ENCODE measurements around the gene RECQL5. TPM values are rescaled to one million over a fixed set of nuclear protein-coding genes. Genes with fewer than 3 reads are reported as not detected.

Gene RECQL5
- total RNA-seq, 1 experiment from 2014 or later, result 19.6 TPM

DNA sequence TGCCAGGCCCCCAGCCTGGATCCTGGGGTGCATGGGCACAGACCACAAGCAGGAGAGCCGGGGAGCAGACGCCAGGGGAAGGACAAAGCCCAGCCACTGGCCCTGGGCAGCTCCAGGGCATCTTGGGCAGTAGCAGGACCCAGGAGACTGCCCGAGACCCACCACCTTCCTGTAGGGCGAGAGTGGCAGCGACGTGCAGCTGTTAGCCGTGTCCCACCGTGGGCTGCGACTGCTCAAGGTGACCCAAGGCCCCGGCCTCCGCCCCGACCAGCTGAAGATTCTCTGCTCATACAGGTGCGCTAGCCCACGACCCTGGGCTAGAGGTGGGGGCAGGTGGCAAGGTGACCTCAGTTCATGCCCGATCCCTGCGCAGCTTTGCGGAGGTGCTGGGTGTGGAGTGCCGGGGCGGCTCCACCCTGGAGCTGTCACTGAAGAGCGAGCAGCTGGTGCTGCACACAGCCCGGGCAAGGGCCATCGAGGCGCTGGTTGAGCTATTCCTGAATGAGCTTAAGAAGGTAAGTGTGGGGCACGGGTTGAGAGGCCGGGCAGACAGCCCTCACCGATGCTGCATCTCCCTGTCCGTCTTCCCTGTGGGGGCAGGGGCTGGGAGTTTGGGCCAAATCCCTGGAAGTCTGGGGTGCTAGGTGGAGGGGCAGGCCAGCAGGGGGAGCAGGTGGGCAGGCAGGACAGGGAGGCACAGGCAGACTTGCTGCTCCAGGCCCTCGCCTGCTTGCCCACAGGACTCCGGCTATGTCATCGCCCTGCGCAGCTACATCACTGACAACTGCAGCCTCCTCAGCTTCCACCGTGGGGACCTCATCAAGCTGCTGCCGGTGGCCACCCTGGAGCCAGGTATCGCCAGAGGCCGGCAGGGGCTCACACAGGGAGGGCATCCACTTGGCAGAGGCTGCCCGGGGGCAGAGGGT lies 47.2 kb downstream of the RECQL5 start:
- DNase-seq (ENCODE audit: low read depth), result peak; percentile 74

DNA sequence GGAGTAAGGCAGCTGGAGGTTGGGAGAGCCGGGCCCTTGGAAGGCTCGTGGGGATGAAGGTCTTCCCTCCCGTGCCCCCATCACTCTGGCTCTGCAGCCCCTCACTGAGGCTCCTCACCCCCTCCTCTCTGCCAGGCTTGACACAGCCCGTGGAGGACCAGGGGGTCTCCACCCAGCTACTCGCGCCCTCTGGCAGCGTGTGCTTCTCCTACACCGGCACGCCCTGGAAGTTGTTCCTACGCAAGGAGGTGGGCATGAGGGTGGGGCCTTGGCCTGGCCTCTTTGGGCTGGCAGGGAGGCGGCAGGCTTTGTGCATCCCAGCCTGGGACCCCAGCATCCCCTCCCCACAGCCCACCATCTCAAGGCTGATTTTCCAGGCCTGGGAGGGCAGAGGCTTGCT lies 49.3 kb downstream of the RECQL5 start:
- no peak for DNase-seq (ENCODE audit: low read depth)

DNA sequence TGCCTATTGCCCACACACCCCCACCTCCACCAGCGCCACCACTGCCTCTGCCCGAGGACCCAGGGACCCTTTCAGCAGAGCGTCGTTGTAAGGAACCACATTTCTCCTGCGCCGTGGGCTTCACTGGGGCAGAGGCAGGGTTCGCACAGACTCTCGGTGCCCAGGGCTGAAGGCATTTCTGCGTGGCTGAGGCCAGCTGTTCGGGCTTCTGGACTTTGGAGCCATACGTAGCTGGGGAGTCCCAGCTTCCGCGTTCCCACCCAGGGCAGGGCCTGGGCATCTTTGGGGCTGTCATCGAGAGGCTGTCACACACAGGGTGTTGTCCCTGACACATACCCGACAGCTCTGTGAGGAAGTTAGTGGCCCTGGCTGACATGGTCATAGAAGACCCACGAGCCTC lies 49.7 kb downstream of the RECQL5 start:
- DNase-seq (ENCODE audit: low read depth), result no peak

DNA sequence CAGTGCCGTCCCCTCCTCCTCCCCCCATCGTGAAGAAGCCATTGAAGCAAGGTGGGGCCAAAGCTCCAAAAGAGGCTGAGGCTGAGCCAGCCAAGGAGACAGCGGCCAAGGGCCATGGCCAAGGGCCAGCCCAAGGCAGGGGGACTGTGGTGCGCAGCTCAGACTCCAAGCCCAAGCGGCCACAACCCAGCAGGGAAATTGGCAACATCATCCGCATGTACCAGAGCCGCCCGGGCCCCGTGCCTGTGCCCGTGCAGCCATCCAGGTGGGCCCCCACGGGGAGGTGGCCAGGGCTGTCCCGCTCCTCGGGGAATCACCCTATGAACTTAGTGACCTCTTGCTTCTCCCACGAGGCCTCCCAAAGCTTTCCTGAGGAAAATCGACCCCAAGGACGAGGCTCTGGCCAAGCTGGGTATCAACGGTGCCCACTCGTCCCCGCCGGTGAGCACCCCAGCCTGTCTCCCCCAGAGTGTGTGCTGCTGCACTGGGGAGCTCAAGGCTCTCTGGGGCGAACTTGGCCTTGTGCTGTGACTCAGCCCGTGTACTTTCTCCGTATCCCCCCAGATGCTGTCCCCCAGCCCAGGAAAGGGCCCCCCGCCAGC lies 50.3 kb downstream of the RECQL5 start:
- no peak for DNase-seq (ENCODE audit: low read depth)

DNA sequence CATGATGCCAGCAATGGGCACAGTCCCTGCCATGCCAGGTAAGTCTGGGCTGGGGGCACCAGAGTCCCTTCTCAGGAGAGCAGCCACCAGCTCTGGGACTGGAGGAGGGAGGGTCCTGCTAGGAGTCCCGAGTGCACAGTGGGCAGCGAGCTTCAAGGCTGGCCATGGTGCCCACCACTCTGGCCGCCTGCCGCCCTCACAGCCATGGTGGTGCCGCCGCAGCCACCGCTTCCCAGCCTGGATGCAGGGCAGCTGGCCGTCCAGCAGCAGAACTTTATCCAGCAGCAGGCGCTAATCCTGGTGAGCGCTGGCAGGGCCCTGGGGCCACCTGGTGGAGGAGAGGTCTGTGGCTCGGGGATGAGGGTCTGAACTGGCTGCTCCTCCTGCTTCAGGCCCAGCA lies 51.7 kb downstream of the RECQL5 start:
- DNase-seq (ENCODE audit: low read depth), result peak; percentile 30

DNA sequence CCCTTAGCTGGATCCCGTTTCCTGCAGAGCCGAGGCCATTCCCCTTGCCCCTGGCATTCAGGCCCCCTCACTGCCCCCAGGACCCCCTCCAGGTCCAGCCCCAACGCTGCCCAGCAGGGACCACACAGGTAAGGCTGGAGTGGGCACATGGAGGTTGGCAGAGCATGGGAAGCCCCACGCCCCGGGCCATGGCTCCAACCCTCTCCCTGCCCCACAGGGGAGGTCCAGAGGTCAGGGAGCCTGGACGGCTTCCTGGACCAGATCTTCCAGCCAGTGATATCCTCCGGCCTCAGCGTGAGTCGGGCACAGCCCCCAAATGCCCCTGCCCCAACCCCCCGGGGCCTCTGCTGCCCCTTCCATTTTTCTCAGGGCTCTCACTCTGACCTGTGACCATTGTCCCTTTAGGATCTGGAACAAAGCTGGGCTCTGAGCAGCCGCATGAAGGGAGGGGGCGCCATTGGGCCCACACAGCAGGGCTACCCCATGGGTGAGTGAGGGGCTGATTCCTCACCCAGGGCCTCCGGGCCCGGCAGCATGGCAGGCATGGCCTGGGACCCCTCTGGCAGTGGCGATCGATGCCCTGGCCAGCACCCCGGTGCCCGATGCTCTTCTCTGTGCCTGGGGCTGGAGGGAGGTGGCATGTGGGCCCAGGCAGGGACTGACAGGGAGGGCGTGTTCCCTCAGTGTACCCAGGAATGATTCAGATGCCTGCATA lies 52.2 kb downstream of the RECQL5 start:
- DNase-seq (ENCODE audit: low read depth), result no peak

DNA sequence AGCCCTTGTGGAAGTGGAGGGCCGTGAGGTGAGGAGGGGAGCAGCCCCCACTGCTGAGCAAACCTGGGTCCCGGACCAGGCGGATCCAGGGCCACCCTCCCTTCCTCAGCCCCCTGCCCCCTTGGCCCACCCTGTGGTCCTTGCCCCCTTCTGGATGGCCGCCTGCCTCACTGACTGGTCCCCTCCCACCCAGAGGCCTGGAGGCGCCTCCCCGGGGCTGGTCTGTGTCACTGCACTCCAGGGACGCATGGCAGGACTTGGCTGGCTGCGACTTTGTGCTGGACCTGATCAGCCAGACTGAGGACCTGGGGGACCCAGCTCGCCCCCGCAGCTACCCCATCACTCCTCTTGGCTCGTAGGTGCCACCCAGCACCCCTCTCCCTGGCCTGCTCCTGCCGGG lies 52.9 kb downstream of the RECQL5 start:
- no peak for DNase-seq (ENCODE audit: low read depth)

DNA sequence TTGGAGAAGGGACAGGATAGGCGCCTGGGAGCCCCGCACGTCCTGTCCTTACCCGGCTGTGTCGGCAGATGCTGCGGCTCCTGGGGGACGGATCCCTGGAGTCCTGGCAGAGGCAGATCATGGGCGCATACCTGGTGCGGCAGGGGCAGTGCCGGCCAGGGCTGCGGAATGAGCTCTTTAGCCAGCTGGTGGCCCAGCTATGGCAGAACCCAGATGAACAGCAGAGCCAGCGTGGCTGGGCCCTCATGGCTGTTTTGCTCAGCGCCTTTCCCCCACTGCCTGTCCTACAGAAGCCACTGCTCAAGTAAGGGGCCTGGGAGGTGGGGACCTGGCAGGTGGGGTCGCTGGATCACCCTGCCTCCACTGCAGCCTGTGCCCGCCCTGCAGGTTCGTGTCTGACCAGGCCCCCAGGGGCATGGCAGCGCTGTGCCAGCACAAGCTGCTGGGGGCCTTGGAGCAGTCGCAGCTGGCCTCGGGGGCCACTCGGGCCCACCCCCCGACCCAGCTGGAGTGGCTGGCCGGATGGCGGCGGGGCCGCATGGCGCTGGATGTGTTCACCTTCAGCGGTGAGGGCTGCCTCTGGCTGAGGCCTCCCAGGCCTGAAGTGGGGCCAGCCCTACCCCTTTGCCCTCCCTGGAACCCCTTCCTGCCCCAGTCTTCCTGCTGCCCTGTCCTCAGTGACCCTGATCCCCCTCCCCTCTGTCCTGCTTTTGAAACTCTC lies 53.9 kb downstream of the RECQL5 start:
- DNase-seq (ENCODE audit: low read depth), result no peak

DNA sequence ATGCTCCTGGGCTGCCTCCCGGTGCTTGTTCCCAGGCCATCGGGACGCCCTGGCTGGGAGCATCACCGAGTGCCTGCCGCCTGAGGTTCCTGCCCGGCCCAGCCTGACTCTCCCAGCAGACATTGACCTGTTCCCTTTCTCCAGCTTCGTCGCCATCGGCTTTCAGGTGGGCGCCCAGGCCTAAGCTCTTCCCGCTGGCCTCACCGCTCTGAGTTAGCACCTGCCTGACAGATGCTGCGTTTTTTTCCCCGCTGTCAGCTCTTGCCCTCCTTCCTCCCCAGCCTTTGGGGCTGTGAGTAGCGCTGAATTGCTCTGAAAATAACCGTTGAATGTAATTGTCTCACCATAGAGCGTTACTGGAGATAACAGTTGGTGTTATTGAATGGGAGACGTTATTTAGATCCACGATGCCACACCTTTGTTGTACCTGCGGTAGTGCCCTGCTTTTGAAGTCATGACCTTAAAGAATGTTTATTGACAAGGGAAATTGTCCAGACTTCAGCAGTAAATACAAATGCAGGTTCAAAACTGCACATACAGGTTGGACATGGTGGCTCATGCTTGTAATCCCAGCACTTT lies 55.0 kb downstream of the RECQL5 start:
- no peak for DNase-seq (ENCODE audit: low read depth)

DNA sequence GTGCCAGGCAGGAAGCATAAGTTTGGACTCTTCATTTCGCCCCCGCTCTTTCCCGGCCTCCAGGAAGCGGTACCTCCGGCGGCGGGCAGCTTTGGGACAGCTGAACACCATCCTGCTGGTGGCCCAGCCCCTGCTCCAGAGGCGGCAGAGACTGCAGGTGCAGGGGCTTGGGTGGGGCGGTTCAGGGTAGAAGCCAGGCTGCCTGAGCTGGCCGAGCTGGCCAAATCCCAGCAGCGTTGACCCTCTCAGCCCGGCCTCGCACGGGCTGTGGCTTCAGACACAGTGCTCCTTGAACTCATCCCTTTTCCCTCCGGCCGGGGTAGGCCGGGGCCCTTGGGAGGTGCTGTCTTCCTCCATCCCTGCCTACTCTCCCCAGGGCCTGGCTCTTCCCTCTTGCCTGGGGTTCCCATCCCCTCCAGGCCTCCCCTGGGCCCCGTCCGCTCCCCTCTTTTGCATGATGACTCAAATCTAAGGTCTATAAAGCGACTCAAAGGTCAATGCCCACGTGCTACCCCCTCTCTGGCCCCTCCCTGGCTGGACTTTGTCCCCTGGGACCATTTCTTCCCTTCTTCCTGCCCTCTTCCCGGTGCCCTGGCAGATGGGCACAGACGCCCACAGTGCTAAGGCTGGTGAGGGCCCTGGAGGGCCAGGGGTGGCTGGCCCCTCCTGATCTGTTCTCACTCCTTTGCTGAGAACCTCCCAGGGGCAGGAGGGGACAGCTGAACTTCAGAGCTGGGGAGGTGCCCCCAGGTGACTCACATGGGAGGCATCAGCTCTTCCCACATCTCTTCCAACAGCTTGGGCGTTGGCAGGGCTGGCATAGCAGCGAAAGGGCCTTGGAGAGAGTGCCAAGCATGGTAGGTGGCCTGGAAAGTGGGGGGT lies 56.6 kb downstream of the RECQL5 start:
- DNase-seq (ENCODE audit: low read depth), result no peak

DNA sequence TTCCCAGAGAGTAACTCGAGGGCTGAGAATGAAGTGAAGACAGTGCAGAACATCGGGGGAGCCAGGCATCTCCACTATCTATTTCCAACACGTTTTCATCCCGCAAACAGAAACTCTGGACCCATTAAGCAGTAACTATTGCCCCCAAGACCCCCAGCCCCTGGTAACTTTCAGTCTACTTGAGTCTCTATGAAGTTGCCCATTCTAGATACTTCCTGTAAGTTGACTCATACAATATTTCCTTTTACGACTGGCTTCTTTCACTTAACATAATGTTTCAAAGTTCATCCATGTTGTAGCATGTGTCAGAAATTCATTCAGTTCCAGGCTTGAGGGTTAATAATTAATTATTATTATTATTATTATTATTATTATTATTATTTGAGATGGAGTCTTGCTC lies 59.9 kb downstream of the RECQL5 start:
- DNase-seq (ENCODE audit: low read depth), result no peak

DNA sequence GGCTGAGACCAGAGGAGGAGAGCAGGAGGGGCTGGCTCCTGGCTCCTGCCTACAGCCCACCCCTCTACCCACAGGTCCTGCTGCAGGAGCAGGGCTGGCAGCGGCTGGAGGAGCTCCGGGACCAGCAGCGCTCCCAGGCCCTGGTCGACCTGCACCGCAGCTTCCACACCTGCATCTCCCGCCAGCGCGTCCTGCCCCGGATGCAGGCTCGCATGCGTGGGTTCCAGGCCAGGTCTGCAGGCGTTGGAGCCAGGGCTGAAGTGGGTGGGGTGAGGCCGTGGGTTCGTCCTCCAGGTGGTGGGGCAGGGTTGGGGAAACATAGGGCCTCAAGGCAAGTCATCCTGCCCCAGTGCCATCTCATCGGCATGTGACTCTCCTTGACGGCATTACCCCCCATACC lies 61.2 kb downstream of the RECQL5 start:
- no peak for DNase-seq (ENCODE audit: low read depth)

DNA sequence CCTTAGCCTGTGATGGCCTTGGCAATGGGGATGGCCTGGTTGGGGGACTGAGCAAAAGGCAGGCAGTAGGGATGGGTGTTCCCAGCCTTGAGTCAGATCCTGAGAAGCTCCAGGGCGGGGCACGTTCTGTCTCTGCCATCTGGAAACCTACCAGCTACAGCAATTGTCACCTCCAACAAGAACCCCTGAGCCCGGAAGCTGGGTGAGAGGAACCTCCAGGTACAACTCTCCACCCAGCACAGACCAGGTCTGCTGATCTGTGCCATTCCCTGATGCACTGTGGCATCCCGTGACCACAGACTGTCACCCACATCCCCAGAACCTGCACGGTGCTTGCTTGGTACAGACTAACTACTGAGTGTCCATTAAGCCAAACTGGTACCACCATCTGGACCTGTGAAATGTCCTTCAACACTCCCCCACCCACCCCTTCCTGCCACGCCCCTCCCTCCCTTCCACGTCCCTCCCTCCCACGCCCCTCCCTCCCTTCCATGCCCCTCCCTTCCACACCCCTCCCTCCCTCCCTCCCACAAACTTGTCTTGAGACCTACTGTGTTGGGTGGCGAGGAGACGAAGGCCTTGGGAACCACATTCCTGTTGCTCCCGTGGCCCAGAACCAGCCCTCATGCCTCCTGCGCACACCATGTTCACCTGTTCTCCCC lies 62.8 kb downstream of the RECQL5 start:
- DNase-seq (ENCODE audit: low read depth), result no peak

DNA sequence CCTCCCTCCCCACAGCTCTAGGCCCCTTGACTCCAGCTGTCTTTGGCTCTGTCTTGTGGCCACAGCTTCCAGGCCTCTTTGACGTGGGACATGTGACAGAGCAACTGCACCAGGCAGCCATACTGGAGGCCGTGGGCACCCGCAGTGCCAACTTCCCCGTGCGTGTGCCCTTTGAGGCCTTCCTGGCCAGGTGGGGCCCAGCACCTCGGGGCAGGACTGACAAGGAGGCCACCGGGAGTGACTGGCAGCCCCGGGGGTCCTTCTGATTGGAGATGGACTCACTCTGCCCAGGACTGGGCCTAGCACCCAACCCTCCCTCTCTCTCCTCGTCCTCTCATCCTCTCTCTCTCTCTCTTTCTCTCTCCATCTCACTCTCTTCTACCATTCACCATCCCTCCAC lies 63.8 kb downstream of the RECQL5 start:
- DNase-seq (ENCODE audit: low read depth), result no peak

DNA sequence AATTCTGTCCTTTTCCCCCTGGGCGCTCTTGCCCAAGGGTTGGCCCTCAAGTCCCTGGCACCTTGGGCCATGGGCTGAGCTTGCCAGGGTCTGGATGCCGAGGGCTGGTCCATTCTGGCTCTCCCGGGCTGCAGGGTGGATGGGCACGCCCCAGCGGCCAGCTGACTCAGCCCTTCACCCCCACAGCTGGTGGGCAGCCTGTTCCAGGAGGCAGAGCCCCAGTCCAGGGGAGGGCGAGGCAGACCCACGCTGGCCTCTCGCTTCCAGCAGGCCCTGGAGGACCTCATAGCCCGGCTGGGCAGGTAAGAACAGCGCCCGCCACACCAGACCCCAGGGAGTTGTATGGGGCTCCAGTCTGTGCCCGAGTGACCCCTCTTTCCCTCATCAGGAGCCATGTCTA lies 64.3 kb downstream of the RECQL5 start:
- no peak for DNase-seq (ENCODE audit: low read depth)

DNA sequence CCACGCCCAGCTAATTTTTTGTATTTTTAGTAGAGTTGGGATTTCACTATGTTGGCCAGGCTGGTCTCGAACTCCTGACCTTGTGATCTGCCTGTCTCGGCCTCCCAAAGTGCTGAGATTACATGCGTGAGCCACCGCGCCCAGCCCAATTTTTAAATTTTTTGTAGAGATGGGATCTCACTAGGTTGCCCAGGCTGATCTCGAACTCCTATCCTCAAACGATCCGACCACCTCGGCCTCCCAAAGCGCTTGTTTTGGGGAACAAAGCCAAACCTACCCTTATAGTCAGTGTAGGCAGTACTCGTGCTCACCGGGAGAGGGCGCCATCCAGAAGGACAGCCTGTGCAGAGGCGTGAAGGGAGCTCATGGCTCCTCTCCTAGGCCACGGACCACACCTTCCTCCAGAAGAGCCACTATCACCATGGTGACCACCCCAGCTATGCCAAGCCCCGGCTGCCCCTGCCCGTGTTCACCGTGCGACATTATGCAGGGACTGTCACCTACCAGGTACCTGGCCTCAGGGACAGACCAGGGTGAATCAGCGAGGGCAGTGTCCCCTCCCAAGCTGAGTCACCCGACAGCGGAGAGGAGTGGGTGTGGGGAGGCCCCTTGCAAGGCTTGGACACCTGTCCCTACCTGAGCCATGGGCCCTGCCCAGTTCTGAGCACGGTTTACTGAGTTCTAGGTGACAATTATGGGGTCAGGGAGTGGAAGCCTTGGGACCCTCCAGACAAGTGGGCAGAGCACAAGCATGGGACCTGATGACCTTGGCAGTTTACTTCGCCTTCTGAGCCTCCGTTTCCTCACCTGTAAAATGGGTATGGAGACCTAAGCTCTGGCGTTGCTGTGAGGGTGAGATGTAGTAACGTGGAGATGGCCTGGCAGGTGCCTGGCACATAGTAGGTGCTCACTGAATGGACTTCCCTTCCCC lies 65.6 kb downstream of the RECQL5 start:
- peak; percentile 37 for DNase-seq (ENCODE audit: low read depth)

DNA sequence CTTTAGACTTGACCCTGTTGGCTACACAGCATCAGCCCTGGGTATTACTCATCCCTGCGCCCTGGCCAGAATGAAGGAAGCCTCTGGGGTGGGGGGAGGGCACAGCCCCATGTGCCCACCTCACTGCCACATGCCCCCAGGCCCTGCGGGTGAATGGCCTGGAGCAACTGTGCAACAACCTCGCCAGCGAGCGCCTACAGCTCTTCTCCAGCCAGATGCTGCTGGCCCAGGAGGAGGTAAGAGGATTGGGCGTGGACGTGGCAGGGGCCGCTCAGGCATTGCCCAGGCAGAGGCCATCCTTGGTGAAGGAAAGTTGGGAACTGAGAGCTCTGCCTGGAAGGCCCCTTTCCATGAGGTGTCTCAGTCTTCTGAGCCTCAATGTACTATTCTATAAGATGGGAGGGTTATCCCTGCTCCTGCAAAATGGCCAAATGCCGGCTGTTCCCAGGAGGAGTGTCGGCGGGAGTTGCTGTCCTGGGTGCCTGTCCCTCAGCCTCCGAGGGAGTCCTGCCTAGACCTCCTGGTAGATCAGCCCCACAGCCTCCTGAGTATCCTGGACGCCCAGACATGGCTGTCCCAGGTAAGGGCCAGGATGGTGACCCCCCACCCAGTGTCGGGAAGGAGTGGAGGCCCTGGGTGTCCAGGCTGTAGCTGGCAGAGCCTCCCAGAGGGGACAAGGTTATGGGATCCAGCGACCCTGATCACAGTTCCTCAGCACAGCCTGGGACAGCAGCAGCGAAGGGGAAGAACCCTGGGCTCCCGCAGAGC lies 70.5 kb downstream of the RECQL5 start:
- DNase-seq (ENCODE audit: low read depth), result no peak

DNA sequence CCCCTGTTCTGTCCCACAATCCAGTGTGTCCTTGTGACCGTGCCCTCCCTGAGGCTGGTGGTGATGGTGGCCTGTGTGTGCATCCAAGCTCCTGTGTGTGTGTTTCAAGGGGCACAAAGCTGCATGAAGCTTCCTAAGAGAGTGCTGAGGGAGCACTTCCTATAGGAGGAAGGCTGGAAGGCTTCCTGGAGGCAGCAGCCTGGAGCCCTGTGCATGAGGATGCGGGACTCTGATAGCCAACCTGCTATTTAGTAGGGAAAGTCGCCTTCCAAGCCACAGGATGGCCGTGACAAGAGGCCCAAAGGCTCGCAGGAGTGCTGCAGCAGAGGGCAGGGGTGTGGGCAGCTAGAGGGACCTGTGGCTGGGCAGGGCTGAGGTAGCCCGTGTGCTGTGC lies 71.0 kb downstream of the RECQL5 start:
- no peak for DNase-seq (ENCODE audit: low read depth)
